ENCODE data around the gene PAX5.

PAX5 gene

DNA sequence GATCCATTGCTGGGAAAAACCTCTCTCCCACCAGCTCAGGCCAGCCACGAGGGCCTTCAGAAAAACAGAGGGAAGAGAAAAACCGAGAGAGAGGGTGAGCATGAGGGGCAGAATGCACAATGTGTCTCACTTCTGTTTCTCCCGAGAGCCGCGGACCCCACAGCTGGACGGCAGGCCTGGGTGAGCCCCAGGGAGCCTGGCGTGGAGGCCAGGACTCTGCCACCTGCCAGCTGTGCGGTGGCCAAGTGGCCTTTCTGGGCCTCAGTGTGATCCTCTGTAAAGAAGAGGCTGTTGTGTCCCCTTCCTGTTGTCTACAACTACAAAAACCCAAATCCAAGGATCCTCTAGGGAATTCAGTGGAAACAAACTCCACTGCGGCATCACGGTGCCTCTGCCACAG, 179.3 kb downstream of the PAX5 start:
- TF ChIP-seq CTCF (IDR thresholded peaks at IDR 0.05; ENCODE audit: low read depth, low read length): no peak
- in situ Hi-C loops (cut with HindIII; ENCODE audit: low sequenced_read_pairs): no loop called here
- H3K4me3 ChIP-seq (ENCODE audit: low read depth, low read length): no peak overlapping the region
- no peak for DNase-seq (ENCODE audit: low read depth, low spot score)

- in situ Hi-C loops (cut with HindIII; ENCODE audit: low sequenced_read_pairs): no loop called here
Measured at GRCh38 chr9:36854034-36854433, 180.0 kb downstream of the PAX5 start.

GRCh38 chr9:36853233-36853632, 180.8 kb downstream of the PAX5 start:
- no peak overlapping the region for H3K4me3 ChIP-seq (ENCODE audit: low read depth, low read length)
- no peak for DNase-seq (ENCODE audit: low read depth, low spot score)
- no peak for TF ChIP-seq CTCF (IDR thresholded peaks at IDR 0.05; ENCODE audit: low read depth, low read length)
- in situ Hi-C loops (cut with HindIII; ENCODE audit: low sequenced_read_pairs): no loop called here

More at GRCh38 chr9:36854034-36854433, 180.0 kb downstream of the PAX5 start:
- no peak for DNase-seq (ENCODE audit: low read depth, low spot score)
- no peak overlapping the region for H3K4me3 ChIP-seq (ENCODE audit: low read depth, low read length)
- TF ChIP-seq CTCF (IDR thresholded peaks at IDR 0.05; ENCODE audit: low read depth, low read length): no peak

GRCh38 chr9:36849943-36850342, 184.1 kb downstream of the PAX5 start:
- no peak for TF ChIP-seq CTCF (IDR thresholded peaks at IDR 0.05; ENCODE audit: low read depth, low read length)
- no peak overlapping the region for H3K4me3 ChIP-seq (ENCODE audit: low read depth, low read length)
- in situ Hi-C loops (cut with HindIII; ENCODE audit: low sequenced_read_pairs): no loop called here
- DNase-seq (ENCODE audit: low read depth, low spot score): no peak

- TF ChIP-seq CTCF (IDR thresholded peaks at IDR 0.05; ENCODE audit: low read depth, low read length): no peak
- no peak overlapping the region for H3K4me3 ChIP-seq (ENCODE audit: low read depth, low read length)
- in situ Hi-C loops (cut with HindIII; ENCODE audit: low sequenced_read_pairs): no loop called here
- DNase-seq (ENCODE audit: low read depth, low spot score): no peak
Measured at GRCh38 chr9:36848946-36849345, 185.1 kb downstream of the PAX5 start.

DNA sequence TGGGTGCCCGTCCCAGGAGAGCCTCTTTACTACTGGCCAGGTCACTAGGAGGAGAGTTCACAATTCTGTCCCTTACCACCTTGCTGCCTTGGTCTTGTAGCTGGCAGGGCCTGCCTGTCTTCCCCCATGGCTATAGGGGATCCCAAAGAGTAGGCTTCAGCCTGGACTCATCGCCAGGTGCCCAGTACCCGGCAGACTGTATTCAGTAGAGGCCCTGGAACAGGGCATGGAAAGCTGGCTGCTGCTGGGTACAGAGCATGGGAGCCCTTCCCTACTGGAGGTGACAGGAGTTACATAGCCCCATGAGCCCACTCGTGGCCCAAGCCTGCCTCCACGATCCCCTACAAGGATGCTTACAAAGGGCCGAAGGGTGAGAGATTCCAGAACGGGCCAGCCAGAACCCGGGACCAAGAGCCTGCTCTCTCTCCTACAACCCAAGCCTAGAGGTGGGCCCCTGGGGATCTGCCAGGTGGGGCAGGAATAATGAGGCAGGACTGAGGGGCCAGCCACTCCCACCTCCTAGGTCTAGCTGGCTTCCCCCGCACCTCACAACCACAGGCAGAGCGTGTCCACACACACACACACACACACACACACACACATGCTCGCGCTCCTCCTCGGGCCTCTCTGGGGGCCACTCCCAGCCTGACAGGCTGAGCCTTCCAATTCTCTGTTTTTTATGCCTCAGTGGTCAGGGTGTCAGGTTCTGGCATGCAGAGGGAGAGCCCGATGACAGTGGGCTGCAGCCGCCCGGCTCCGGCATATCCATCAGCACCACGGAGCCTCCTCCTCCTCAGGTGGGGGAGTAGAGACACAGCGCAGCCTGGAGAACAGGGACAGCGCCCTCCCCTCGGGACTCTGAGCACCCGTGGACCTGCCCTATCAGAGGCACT, 186.0 kb downstream of the PAX5 start:
- in situ Hi-C loops (cut with HindIII; ENCODE audit: low sequenced_read_pairs): no loop called here
- no peak for TF ChIP-seq CTCF (IDR thresholded peaks at IDR 0.05; ENCODE audit: low read depth, low read length)
- no peak overlapping the region for H3K4me3 ChIP-seq (ENCODE audit: low read depth, low read length)
- DNase-seq (ENCODE audit: low read depth, low spot score): no peak

Measured in astrocyte of the spinal cord (primary cell).